Hippocampal formation (tissue), 2 donors: Measurements from ENCODE around the gene NUB1.

Experiments
- DNase-seq, 2 donors: peaks; one replicate each; lab custom pipeline; 2025; lab: John Stamatoyannopoulos, UW

NUB1 gene

GRCh38 chr7:151423936-151424335 lies 82.3 kb downstream of the NUB1 start:
- no peak for DNase-seq

GRCh38 chr7:151424799-151425198 lies 83.2 kb downstream of the NUB1 start:
- DNase-seq: no peak

GRCh38 chr7:151425670-151426440 lies 84.2 kb downstream of the NUB1 start:
- no peak for DNase-seq

GRCh38 chr7:151426441-151426903 lies 84.9 kb downstream of the NUB1 start:
- DNase-seq: no peak

GRCh38 chr7:151426904-151427704 lies 85.5 kb downstream of the NUB1 start:
- no peak for DNase-seq

- DNase-seq: no peak
Observed at GRCh38 chr7:151427705-151428377, 86.2 kb downstream of the NUB1 start.
